ENCODE results near the gene PCDHGA3.

The PCDHGA3 gene

GRCh38 chr5:141349917-141350619 lies 6.4 kb downstream of the PCDHGA3 start, which contains the start of gene PCDHGB1:
PCDHGB1 (plus strand) TSS chr5:141350099; CDS start chr5:141350261, 162 bp downstream.
- Histone ChIP-seq H3K4me1 (ENCODE audit: low read length) (0 out of 2 replicates have a peak, but pooled peaks cover 3% of the 10 kb centered on the region), H3K27me3 (ENCODE audit: low read depth, low read length) (no peaks in the 10 kb centered on the region), H3K4me2 (ENCODE audit: low read length) (no peak within 1 kb of the TSS), H3K79me2 (ENCODE audit: low read length) (no peaks in the 10 kb centered on the region), H3K9ac (ENCODE audit: low read length) (no peak within 1 kb of the TSS), H3K27ac (ENCODE audit: low read length) (no peak within 1 kb of the TSS), H3K4me3 (ENCODE audit: low read length) (no peak within 1 kb of the TSS), H3K9me3 (ENCODE audit: insufficient read depth, low read length) (no peaks in the 10 kb centered on the region), H4K20me1 (ENCODE audit: insufficient read depth, low read length) (no peaks in the 10 kb centered on the region), H3K36me3 (replicated peaks; ENCODE audit: low read depth, low read length) (no peaks in the 10 kb centered on the region), H2AFZ (ENCODE audit: low read depth, low read length) (no peak within 1 kb of the TSS)
- TF ChIP-seq EZH2phosphoT487 (IDR thresholded peaks at IDR 0.05; ENCODE audit: low read depth) (no peak), CTCF (IDR thresholded peaks at IDR 0.05; ENCODE audit: low read depth, low read length) (no peak)

GRCh38 chr5:141351591-141351990 lies 8.0 kb downstream of the PCDHGA3 start:
- Histone ChIP-seq H3K27ac (ENCODE audit: low read length) (no peak overlapping the region), H3K79me2 (ENCODE audit: low read length) (no peaks in the 10 kb centered on the region), H3K4me3 (ENCODE audit: low read length) (no peak overlapping the region), H3K4me1 (ENCODE audit: low read length) (0 out of 2 replicates have a peak, but pooled peaks cover 3% of the 10 kb centered on the region), H3K9ac (ENCODE audit: low read length) (no peak overlapping the region), H3K36me3 (replicated peaks; ENCODE audit: low read depth, low read length) (no peaks in the 10 kb centered on the region), H3K4me2 (ENCODE audit: low read length) (no peak overlapping the region), H4K20me1 (ENCODE audit: insufficient read depth, low read length) (no peaks in the 10 kb centered on the region), H3K9me3 (ENCODE audit: insufficient read depth, low read length) (no peaks in the 10 kb centered on the region), H2AFZ (ENCODE audit: low read depth, low read length) (no peak overlapping the region), H3K27me3 (ENCODE audit: low read depth, low read length) (no peaks in the 10 kb centered on the region)
- no peak for TF ChIP-seq EZH2phosphoT487 (IDR thresholded peaks at IDR 0.05; ENCODE audit: low read depth)

- H3K4me3 ChIP-seq (ENCODE audit: low read length), result no peak within 1 kb of the TSS
- H3K9ac ChIP-seq (ENCODE audit: low read length), result no peak within 1 kb of the TSS
Measured at GRCh38 chr5:141354900-141355469, 11.4 kb downstream of the PCDHGA3 start, which contains the start of gene PCDHGA4. PCDHGA4 (plus strand) TSS chr5:141355021; CDS start chr5:141355108, 87 bp downstream.

GRCh38 chr5:141355641-141356040 lies 12.0 kb downstream of the PCDHGA3 start:
- Histone ChIP-seq H4K20me1 (ENCODE audit: insufficient read depth, low read length) (no peaks in the 10 kb centered on the region), H3K79me2 (ENCODE audit: low read length) (no peaks in the 10 kb centered on the region), H3K9me3 (ENCODE audit: insufficient read depth, low read length) (no peaks in the 10 kb centered on the region), H3K27ac (ENCODE audit: low read length) (no peak overlapping the region), H3K9ac (ENCODE audit: low read length) (no peak overlapping the region), H3K27me3 (ENCODE audit: low read depth, low read length) (no peaks in the 10 kb centered on the region), H3K4me3 (ENCODE audit: low read length) (no peak overlapping the region), H3K36me3 (replicated peaks; ENCODE audit: low read depth, low read length) (no peaks in the 10 kb centered on the region), H3K4me1 (ENCODE audit: low read length) (0 out of 2 replicates have a peak, but pooled peaks cover 3% of the 10 kb centered on the region), H2AFZ (ENCODE audit: low read depth, low read length) (no peak overlapping the region), H3K4me2 (ENCODE audit: low read length) (no peak overlapping the region)
- TF ChIP-seq CTCF (IDR thresholded peaks at IDR 0.05; ENCODE audit: low read depth, low read length), result no peak
- TF ChIP-seq EZH2phosphoT487 (IDR thresholded peaks at IDR 0.05; ENCODE audit: low read depth), result no peak

More at GRCh38 chr5:141354900-141355469, 11.4 kb downstream of the PCDHGA3 start, which contains the start of gene PCDHGA4:
- no peaks in the 10 kb centered on the region for H4K20me1 ChIP-seq (ENCODE audit: insufficient read depth, low read length)
- H3K4me1 ChIP-seq (ENCODE audit: low read length), result 0 out of 2 replicates have a peak, but pooled peaks cover 3% of the 10 kb centered on the region
- H2AFZ ChIP-seq (ENCODE audit: low read depth, low read length), result no peak within 1 kb of the TSS
- no peak within 1 kb of the TSS for H3K27ac ChIP-seq (ENCODE audit: low read length)
- no peaks in the 10 kb centered on the region for H3K79me2 ChIP-seq (ENCODE audit: low read length)
- no peaks in the 10 kb centered on the region for H3K27me3 ChIP-seq (ENCODE audit: low read depth, low read length)
- no peaks in the 10 kb centered on the region for H3K36me3 ChIP-seq (replicated peaks; ENCODE audit: low read depth, low read length)
- H3K4me2 ChIP-seq (ENCODE audit: low read length), result 0 out of 2 replicates have a peak within 1 kb of the TSS, but pooled peaks have one; percentile 32
- TF ChIP-seq CTCF (IDR thresholded peaks at IDR 0.05; ENCODE audit: low read depth, low read length) (peak; percentile 50), EZH2phosphoT487 (IDR thresholded peaks at IDR 0.05; ENCODE audit: low read depth) (no peak)
- H3K9me3 ChIP-seq (ENCODE audit: insufficient read depth, low read length), result no peaks in the 10 kb centered on the region

Measured in OCI-LY3 (cell line).